ENCODE data around the gene FHL1. TPM values are rescaled to one million over a fixed set of nuclear protein-coding genes. Genes with fewer than 3 reads are reported as not detected.

FHL1 gene
- total and polyA plus RNA-seq, 9 donors = 62.0 to 508 (median 98.5) TPM

GRCh38 chrX:136141569-136141968 is 5.8 kb upstream of the FHL1 start:
- Histone ChIP-seq H3K27ac (no peak overlapping the region), H3K9me3 (no peaks in the 10 kb centered on the region), H3K27me3 (no peaks in the 10 kb centered on the region), H3K36me3 (no peaks in the 10 kb centered on the region), H3K4me1 (ENCODE audit: insufficient read depth) (no peaks in the 10 kb centered on the region), H3K4me3 (no peak overlapping the region)
- DNase-seq = no peak
- intact Hi-C loops (cut with DNase I) = no loop called here
- WGBS, 3 donors = 59 to 69% (median 61%) methylated on average over 3 of the region's 3 CpGs
- no peak for TF ChIP-seq POLR2A (IDR thresholded peaks at IDR 0.05)
- no peak for TF ChIP-seq CTCF (IDR thresholded peaks at IDR 0.05)
- TF ChIP-seq EP300 (IDR thresholded peaks at IDR 0.05) = no peak

- no peaks in the 10 kb centered on the region for H3K27me3 ChIP-seq
- no peaks in the 10 kb centered on the region for H3K36me3 ChIP-seq
- H3K27ac ChIP-seq = no peak overlapping the region
- DNase-seq = no peak
- no peak for TF ChIP-seq CTCF (IDR thresholded peaks at IDR 0.05)
- no peak for TF ChIP-seq POLR2A (IDR thresholded peaks at IDR 0.05)
- TF ChIP-seq EP300 (IDR thresholded peaks at IDR 0.05) = no peak
- WGBS, 3 donors = 46 to 57% (median 54%) methylated on average over 3 of the region's 3 CpGs
- no peak overlapping the region for H3K4me3 ChIP-seq
- intact Hi-C loops (cut with DNase I) = no loop called here
- no peaks in the 10 kb centered on the region for H3K9me3 ChIP-seq
- no peaks in the 10 kb centered on the region for H3K4me1 ChIP-seq (ENCODE audit: insufficient read depth)
These were observed 4.7 kb upstream of the FHL1 start for GRCh38 chrX:136142592-136142991.

- WGBS, 3 donors = 35 to 42% (median 40%) methylated on average over 8 of the region's 8 CpGs
- no peak for DNase-seq
- H3K4me1 ChIP-seq (ENCODE audit: insufficient read depth) = no peaks in the 10 kb centered on the region
- no peaks in the 10 kb centered on the region for H3K27me3 ChIP-seq
- no peak for TF ChIP-seq POLR2A (IDR thresholded peaks at IDR 0.05)
- H3K36me3 ChIP-seq = no peaks in the 10 kb centered on the region
- H3K9me3 ChIP-seq = no peaks in the 10 kb centered on the region
- no peak overlapping the region for H3K27ac ChIP-seq
- no peak overlapping the region for H3K4me3 ChIP-seq
- intact Hi-C loops (cut with DNase I) = no loop called here
These were observed 3.6 kb upstream of the FHL1 start for GRCh38 chrX:136143711-136144110.

GRCh38 chrX:136146614-136147314 is 569 bp upstream of the FHL1 start:
- H3K9me3 ChIP-seq = no peaks in the 10 kb centered on the region
- no peak for TF ChIP-seq CTCF (IDR thresholded peaks at IDR 0.05)
- no peak for TF ChIP-seq POLR2A (IDR thresholded peaks at IDR 0.05)
- no peak for TF ChIP-seq EP300 (IDR thresholded peaks at IDR 0.05)
- H3K36me3 ChIP-seq = no peaks in the 10 kb centered on the region
- H3K27ac ChIP-seq = peak overlapping the region in 1 of 2 donors; percentile 47
- peak overlapping the region; percentile 66 for H3K4me3 ChIP-seq
- 30 to 44% (median 35%) methylated on average over 58 to 59 of the region's 59 CpGs for WGBS, 3 donors
- no peaks in the 10 kb centered on the region for H3K27me3 ChIP-seq
- DNase-seq = peak in 3 of 5 donors; percentile 17 to 49 (median 22)
- intact Hi-C loops (cut with DNase I) = no loop called here
- H3K4me1 ChIP-seq (ENCODE audit: insufficient read depth) = peaks cover 2% of the 10 kb centered on the region

GRCh38 chrX:136147976-136148375 is 643 bp downstream of the FHL1 start:
- 26 to 41% (median 40%) methylated on average over 15 to 17 of the region's 17 CpGs for WGBS, 3 donors
- Histone ChIP-seq H3K27me3 (no peaks in the 10 kb centered on the region), H3K4me3 (peak overlapping the region; percentile 66), H3K9me3 (no peaks in the 10 kb centered on the region), H3K36me3 (no peaks in the 10 kb centered on the region), H3K27ac (peak overlapping the region; percentile 27 to 60), H3K4me1 (ENCODE audit: insufficient read depth) (peaks cover 2% of the 10 kb centered on the region)
- intact Hi-C loops (cut with DNase I) = no loop called here
- DNase-seq = peak; percentile 28 to 44 (median 38)
- no peak for TF ChIP-seq EP300 (IDR thresholded peaks at IDR 0.05)
- TF ChIP-seq CTCF (IDR thresholded peaks at IDR 0.05) = no peak
- no peak for TF ChIP-seq POLR2A (IDR thresholded peaks at IDR 0.05)

Measured in ovary (tissue), 9 donors.